ENCODE data around the gene GSTM2. TPM values are rescaled to one million over a fixed set of nuclear protein-coding genes. Genes with fewer than 3 reads are reported as not detected.
A peak's percentile ranks its signal among the peaks of the same experiment; 100 is the strongest.

The GSTM2 gene
- total and polyA plus RNA-seq, 2 donors (not counting 1 experiment from before 2014, with no cell fraction given), result 42.9 to 94.4 TPM

DNA sequence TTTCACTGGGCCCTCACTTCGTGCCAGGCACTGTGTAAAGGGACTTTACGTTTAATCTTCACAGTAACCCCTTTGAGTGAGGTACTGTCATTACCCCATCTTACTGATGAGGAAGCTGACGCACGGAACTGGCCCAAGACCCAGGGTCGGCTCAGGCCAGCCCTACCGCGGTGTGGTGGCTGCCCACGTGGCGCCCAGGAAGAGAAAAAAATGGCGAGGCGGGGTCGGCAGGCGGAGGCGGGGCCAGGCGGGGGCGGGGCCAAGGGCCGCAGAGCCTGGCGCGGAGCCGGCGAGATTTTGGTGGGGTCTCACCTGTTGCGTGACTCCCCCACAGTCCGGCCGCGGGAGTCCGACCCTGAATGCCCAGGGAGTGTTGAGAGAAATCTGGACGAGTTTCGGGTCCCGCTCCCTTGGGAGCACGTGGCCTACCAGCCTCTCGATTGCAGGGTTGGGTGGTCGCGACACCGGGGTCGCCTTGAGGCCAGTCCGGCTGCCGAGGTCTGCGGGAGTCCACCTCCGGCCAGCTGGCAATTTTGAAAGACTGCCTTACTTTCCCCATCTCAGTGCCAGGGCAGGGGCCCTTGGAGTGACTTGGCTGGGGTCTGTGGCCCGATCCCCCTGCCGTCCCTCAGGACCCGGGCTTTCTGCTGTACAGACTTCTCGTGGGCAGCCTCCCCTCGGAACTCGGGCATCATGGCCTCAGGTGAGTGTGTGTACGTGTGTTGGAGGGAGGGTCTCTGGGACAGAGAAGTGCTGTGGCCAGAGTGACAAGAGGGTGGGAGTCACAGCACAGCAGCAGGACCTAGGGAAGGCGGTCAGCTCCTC, 48.1 kb upstream of the GSTM2 start, which contains the start of the genes AMPD2 and GNAT2:
AMPD2 (plus strand) TSS at position 262 of the 825 bp plus-strand sequence. CDS start 1,339 bp downstream, outside the sequence.
GNAT2 (minus strand) TSS at position 41 of the 825 bp plus-strand sequence. CDS start 6,746 bp downstream, outside the sequence.
- CTCF ChIA-PET, result interaction anchor here (0.6 to 2.7 kb wide), 8 partner anchors 10 to 87 kb away, joined by 3 to 27 read pairs (median 8); partner anchors contain the start of gene GNAI3

More for the DNA sequence above, 48.1 kb upstream of the GSTM2 start, which contains the start of the genes AMPD2 and GNAT2:
- Mint-ChIP-seq H3K27me3 (no peaks in the 10 kb centered on the region), H3K4me1 (peaks cover 68% of the 10 kb centered on the region), H3K27ac (peak within 1 kb of the TSS; percentile 96), H3K9me3 (ENCODE audit: insufficient read depth) (no peaks in the 10 kb centered on the region), H3K4me3 (peak within 1 kb of the TSS; percentile 99)
- peak; percentile 86 for DNase-seq
- H3K27ac ChIP-seq (ENCODE audit: low read length in 2 of 2), result peak within 1 kb of the TSS; percentile 73 to 90
- H3K36me3 ChIP-seq (replicated peaks in 1 of 2; ENCODE audit: control extremely low read depth in 1 of 2, control insufficient read depth in 1 of 2, extremely low read depth in 1 of 2, insufficient read depth in 2 of 2, low read length in 1 of 2), result no peaks in the 10 kb centered on the region
- no peaks in the 10 kb centered on the region for H3K27me3 ChIP-seq (replicated peaks in 1 of 4; ENCODE audit: control extremely low read depth in 1 of 4, control insufficient read depth in 3 of 4, insufficient read depth in 4 of 4, low read length in 3 of 4)
- under 1% methylated on average over 47 of the region's 47 CpGs for WGBS (ENCODE audit: insufficient coverage)
- H3K4me3 ChIP-seq (ENCODE audit: control extremely low read depth in 1 of 5, extremely low read depth in 1 of 5, insufficient read depth in 1 of 5, low read depth in 2 of 5, low read length in 4 of 5), result peak within 1 kb of the TSS; percentile 65 to 94 (median 84)
- intact Hi-C loops (cut with micrococcal nuclease), result loop anchor here (1.0 to 5.0 kb wide), 5 partner anchors 71 to 365 kb away; partner anchors contain the start of genes AHCYL1, ATXN7L2, CYB561D1 and GNAI3
- TF ChIP-seq, protein P1, sequence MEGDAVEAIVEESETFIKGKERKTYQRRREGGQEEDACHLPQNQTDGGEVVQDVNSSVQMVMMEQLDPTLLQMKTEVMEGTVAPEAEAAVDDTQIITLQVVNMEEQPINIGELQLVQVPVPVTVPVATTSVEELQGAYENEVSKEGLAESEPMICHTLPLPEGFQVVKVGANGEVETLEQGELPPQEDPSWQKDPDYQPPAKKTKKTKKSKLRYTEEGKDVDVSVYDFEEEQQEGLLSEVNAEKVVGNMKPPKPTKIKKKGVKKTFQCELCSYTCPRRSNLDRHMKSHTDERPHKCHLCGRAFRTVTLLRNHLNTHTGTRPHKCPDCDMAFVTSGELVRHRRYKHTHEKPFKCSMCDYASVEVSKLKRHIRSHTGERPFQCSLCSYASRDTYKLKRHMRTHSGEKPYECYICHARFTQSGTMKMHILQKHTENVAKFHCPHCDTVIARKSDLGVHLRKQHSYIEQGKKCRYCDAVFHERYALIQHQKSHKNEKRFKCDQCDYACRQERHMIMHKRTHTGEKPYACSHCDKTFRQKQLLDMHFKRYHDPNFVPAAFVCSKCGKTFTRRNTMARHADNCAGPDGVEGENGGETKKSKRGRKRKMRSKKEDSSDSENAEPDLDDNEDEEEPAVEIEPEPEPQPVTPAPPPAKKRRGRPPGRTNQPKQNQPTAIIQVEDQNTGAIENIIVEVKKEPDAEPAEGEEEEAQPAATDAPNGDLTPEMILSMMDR (IDR thresholded peaks at IDR 0.05), result no peak
- TF ChIP-seq EZH2 (IDR thresholded peaks at IDR 0.05; ENCODE audit: borderline replicate concordance, insufficient read depth, low read depth, low read length, poor library complexity, severe bottlenecking), result no peak
- POLR2A ChIA-PET, result interaction anchor here (1.0 to 2.3 kb wide), 2 partner anchors 36 to 71 kb away, joined by 3 to 10 read pairs; partner anchors contain the start of genes GNAI3 and GSTM4
- peak within 1 kb of the TSS; percentile 100 for H3K4me2 ChIP-seq (replicated peaks; ENCODE audit: low read depth, low read length, poor library complexity, severe bottlenecking)
- peak; percentile 63 for ATAC-seq (ENCODE audit: low read depth)
- H3K9ac ChIP-seq (ENCODE audit: low read length), result peak within 1 kb of the TSS; percentile 93
- H2AFZ ChIP-seq (ENCODE audit: insufficient read depth, low read depth, low read length, poor library complexity, severe bottlenecking), result peak within 1 kb of the TSS; percentile 88
- H3K4me1 ChIP-seq (ENCODE audit: control insufficient read depth in 2 of 2, insufficient read depth in 2 of 2, low read length in 2 of 2), result peaks cover 57 to 71% of the 10 kb centered on the region in 2 donors
- no peaks in the 10 kb centered on the region for H3K9me3 ChIP-seq (ENCODE audit: control extremely low read depth in 1 of 3, control insufficient read depth in 2 of 3, insufficient read depth in 1 of 3, low read length in 2 of 3)
- H4K20me1 ChIP-seq (ENCODE audit: control insufficient read depth, insufficient read depth, low read length, poor library complexity, severe bottlenecking), result peaks cover 8% of the 10 kb centered on the region
- H3K79me2 ChIP-seq (ENCODE audit: control insufficient read depth, insufficient read depth, low read length), result peaks cover 42% of the 10 kb centered on the region
